HCT116 (cell line): Measurements from ENCODE around the gene SLC2A5. TPM values are rescaled to one million over a fixed set of nuclear protein-coding genes. Genes with fewer than 3 reads are reported as not detected.

Source experiments
- ATAC-seq: fragments of 200-7000 bp; cut with Tn5 transposase; 2 replicates; pipeline ENCODE4 v1.9.1; 2020; ENCODE audit warnings: mild to moderate bottlenecking, moderate library complexity
- BruUV-seq: library from RNA; stranded (reverse); fragments of 400-500 nt; replicated peaks from 2 replicates; lab custom pipeline; 2021; lab: Mats Ljungman, UMichigan
- CTCF ChIA-PET: fragments of 300-600 bp; sonication (Branson Sonifier 250); formaldehyde crosslinking; loops from one replicate; lab custom pipeline; 2021; ENCODE audit warnings: antibody characterized with exemption; lab: Charles Lee
- POLR2A ChIA-PET: fragments of 300-600, 350-600 bp; sonication (Branson Sonifier 250); formaldehyde crosslinking; loops from one replicate; lab custom pipeline; 2021; ENCODE audit warnings: antibody characterized with exemption; lab: Charles Lee
- RAD21 ChIA-PET, 2 experiments: fragments of 300-600 bp; sonication (Branson Sonifier 250); formaldehyde crosslinking; loops; one replicate each; lab custom pipeline; 2023; ENCODE audit warnings: low total read pairs in 2 of 2; ENCODE audit not compliant: uncharacterized antibody in 2 of 2, unreplicated experiment in 2 of 2, low non-redundant PET in 1 of 2; lab: Charles Lee
- DNase-seq: peaks from one replicate; pipeline ENCODE4 v3.0.0-alpha.2; 2010; ENCODE audit warnings: low read depth, low spot score
- H2AFZ ChIP-seq: fragments of 200-600 bp; shearing (Covaris generic), sonication (generic); 2 replicates; pipeline ENCODE4 v1.6.1; 2017; ENCODE audit warnings: low read depth, mixed run types, mixed read lengths, antibody characterized with exemption, low read length; ENCODE audit not compliant: poor library complexity, severe bottlenecking
- H3K27ac ChIP-seq: 2 replicates; pipeline ENCODE4 v1.5.1; 2012; ENCODE audit warnings: low read depth, low read length
- H3K27me3 ChIP-seq: fragments of 200-600 bp; sonication (generic); 2 replicates; pipeline ENCODE4 v1.6.1; 2016; ENCODE audit warnings: mixed run types, low read length, mixed read lengths; ENCODE audit not compliant: insufficient read depth
- H3K36me3 ChIP-seq, 2 experiments: fragments of 200-500 bp in 1 of 2; fragments of 200-600 bp in 1 of 2; sonication (Bioruptor generic) in 1 of 2; sonication (generic) in 1 of 2; 2 replicates each; pipeline versions ENCODE4 v1.5.1 to v1.6.1; 2014 to 2016; ENCODE audit warnings: low read length in 2 of 2, inconsistent platforms in 1 of 2, mixed read lengths in 1 of 2, mixed run types in 1 of 2; ENCODE audit not compliant: insufficient read depth in 2 of 2, control insufficient read depth in 1 of 2
- H3K4me1 ChIP-seq, 2 experiments: fragments of 200-600 bp in 1 of 2; sonication (generic) in 1 of 2; 2 replicates each; pipeline versions ENCODE4 v1.5.1 to v1.6.1; 2012 to 2017; ENCODE audit warnings: low read length in 2 of 2, inconsistent platforms in 1 of 2, mild to moderate bottlenecking in 1 of 2, mixed read lengths in 1 of 2, mixed run types in 1 of 2, moderate library complexity in 1 of 2; ENCODE audit not compliant: insufficient read depth in 2 of 2, control insufficient read depth in 1 of 2
- H3K4me2 ChIP-seq: fragments of 200-600 bp; sonication (generic); 2 replicates; pipeline ENCODE4 v1.6.1; 2017; ENCODE audit warnings: mixed run types, low read length, mixed read lengths
- H3K4me3 ChIP-seq, 2 experiments: fragments of 200-600 bp in 1 of 2; sonication (generic) in 1 of 2; replicated peaks in 1 of 2; 2 replicates each; pipeline ENCODE4 v1.5.1; 2011 to 2016; ENCODE audit warnings: low read length in 2 of 2, control low read depth in 1 of 2, low read depth in 1 of 2, mild to moderate bottlenecking in 1 of 2, mixed read lengths in 1 of 2, mixed run types in 1 of 2
- H3K79me2 ChIP-seq: fragments of 200-600 bp; sonication (generic); 2 replicates; pipeline ENCODE4 v1.6.1; 2017; ENCODE audit warnings: mild to moderate bottlenecking, mixed run types, low read length, moderate library complexity, mixed read lengths; ENCODE audit not compliant: insufficient read depth
- H3K9ac ChIP-seq: fragments of 200-600 bp; sonication (generic); 2 replicates; pipeline ENCODE4 v1.6.1; 2016; ENCODE audit warnings: low read length, mixed read lengths
- H3K9me2 ChIP-seq: fragments of 200-600 bp; sonication (generic), shearing (Covaris generic); 2 replicates; pipeline ENCODE4 v1.6.1; 2017; ENCODE audit warnings: mixed run types, mild to moderate bottlenecking, moderate library complexity; ENCODE audit not compliant: insufficient read depth
- H3K9me3 ChIP-seq, 2 experiments: fragments of 200-500 bp in 1 of 2; fragments of 200-600 bp in 1 of 2; sonication (Bioruptor generic) in 1 of 2; sonication (generic) in 1 of 2; 2 replicates each; pipeline ENCODE4 v1.6.1; 2014 to 2017; ENCODE audit warnings: low read length in 2 of 2, mixed read lengths in 2 of 2, inconsistent platforms in 1 of 2, low read depth in 1 of 2, mild to moderate bottlenecking in 1 of 2, mixed run types in 1 of 2, moderate library complexity in 1 of 2; ENCODE audit not compliant: control insufficient read depth in 1 of 2, insufficient read depth in 1 of 2
- H4K20me1 ChIP-seq: fragments of 200-600 bp; sonication (generic), shearing (Covaris generic); 2 replicates; pipeline ENCODE4 v1.6.1; 2017; ENCODE audit warnings: mixed run types, mild to moderate bottlenecking, moderate library complexity; ENCODE audit not compliant: insufficient read depth
- ATF3 ChIP-seq: IDR thresholded peaks from 2 replicates; pipeline ENCODE4 v1.6.1; 2012
- CTCF ChIP-seq, 3 experiments: fragments of 200-600 bp in 1 of 3; sonication (generic) in 1 of 3; IDR thresholded peaks in 2 of 3; conservative IDR thresholded peaks in 1 of 3; 2 replicates each; pipeline ENCODE4 v1.5.1; 2012 to 2017; ENCODE audit warnings: low read depth in 2 of 3, low read length in 2 of 3, antibody characterized with exemption in 1 of 3, borderline replicate concordance in 1 of 3, control low read depth in 1 of 3, mild to moderate bottlenecking in 1 of 3, mixed read lengths in 1 of 3, mixed run types in 1 of 3, moderate library complexity in 1 of 3; ENCODE audit not compliant: insufficient read depth in 1 of 3
- EZH2 ChIP-seq: fragments of 200-600 bp; sonication (generic); IDR thresholded peaks from 2 replicates; pipeline ENCODE4 v1.6.1; 2017; ENCODE audit warnings: antibody characterized with exemption, mixed run types
- FOSL1 ChIP-seq: IDR thresholded peaks from 2 replicates; pipeline ENCODE4 v1.6.1; 2012; ENCODE audit warnings: low read depth
- JUND ChIP-seq: IDR thresholded peaks from 2 replicates; pipeline ENCODE4 v1.6.1; 2012
- POLR2A ChIP-seq: IDR thresholded peaks from 2 replicates; pipeline ENCODE4 v1.7.0; 2011; ENCODE audit warnings: borderline replicate concordance; ENCODE audit not compliant: insufficient read depth, insufficient read length; ENCODE audit errors: extremely low read depth
- REST ChIP-seq: IDR thresholded peaks from 2 replicates; pipeline ENCODE4 v1.6.1; 2012; ENCODE audit warnings: low read depth
- SIN3A ChIP-seq: IDR thresholded peaks from 2 replicates; pipeline ENCODE4 v1.6.1; 2012; ENCODE audit warnings: low read depth
- SP1 ChIP-seq: IDR thresholded peaks from 2 replicates; pipeline ENCODE4 v1.6.1; 2012; ENCODE audit warnings: low read depth
- TCF7L2 ChIP-seq: IDR thresholded peaks from 2 replicates; pipeline ENCODE4 v1.7.0; 2011; ENCODE audit warnings: borderline replicate concordance, inconsistent platforms; ENCODE audit not compliant: insufficient read depth, insufficient read length; ENCODE audit errors: extremely low read depth
- ZFX ChIP-seq: fragments of 450-650 bp; IDR thresholded peaks from 2 replicates; pipeline ENCODE4 v1.6.1; 2017
- intact Hi-C: fragments of 100-400 bp; cut with micrococcal nuclease; formaldehyde crosslinking; loops from 2 replicates; pipeline ENCODE4 v1.10.0; 2022
- total RNA-seq: library from RNA; stranded (reverse); gene quantifications from one replicate; pipeline ENCODE4 v1.2.1, GENCODE V29; 2021; ENCODE audit not compliant: unreplicated experiment

SLC2A5 gene
- total RNA-seq, 1 experiment from 2014 or later: not detected

- H3K36me3 ChIP-seq: no peaks in the 10 kb centered on the region
- H3K4me3 ChIP-seq: no peak overlapping the region
- peak overlapping the region; percentile 4; the same call in 1 of the 2 replicates for H3K27ac ChIP-seq
- no peaks in the 10 kb centered on the region for H3K9me2 ChIP-seq
- ATAC-seq: peak; percentile 75
- H3K4me1 ChIP-seq: peaks cover 22 to 35% of the 10 kb centered on the region in 2 experiments
- ChIA-PET POLR2A (no interaction called here), RAD21 (interaction anchor here in 1 of 2 experiments (0.7 kb wide), 1 partner anchor 48 kb away, joined by 3 read pairs; no protein-coding TSS in a partner anchor), CTCF (interaction anchor here (0.7 to 1.3 kb wide), 3 partner anchors 15 to 76 kb away, joined by 3 to 6 read pairs (median 4); no protein-coding TSS in a partner anchor)
- H3K9ac ChIP-seq: no peak overlapping the region
- peak; percentile 10 for DNase-seq
- peak; percentile 28; the same call in 1 of the 2 replicates for TF ChIP-seq JUND
- TF ChIP-seq ZFX: 0 out of 2 replicates have a peak, but pooled peaks have one; percentile 8
- TF ChIP-seq TCF7L2: peak; percentile 25
- TF ChIP-seq FOSL1: peak; percentile 41; the same call in 1 of the 2 replicates
- TF ChIP-seq SP1: no peak
- no peak for TF ChIP-seq SIN3A
- intact Hi-C loops: no loop called here
- no TSS peak for BruUV-seq
- peak overlapping the region; percentile 75 for H2AFZ ChIP-seq
- no peaks in the 10 kb centered on the region for H3K27me3 ChIP-seq
- H3K79me2 ChIP-seq: no peaks in the 10 kb centered on the region
- H4K20me1 ChIP-seq: no peaks in the 10 kb centered on the region
- no peaks in the 10 kb centered on the region for H3K9me3 ChIP-seq
- peak overlapping the region; percentile 44 for H3K4me2 ChIP-seq
These were observed 11.4 kb upstream of the SLC2A5 start for GRCh38 chr1:9080705-9081291.

- no peaks in the 10 kb centered on the region for H3K9me2 ChIP-seq
- peaks cover 22 to 35% of the 10 kb centered on the region in 2 experiments for H3K4me1 ChIP-seq
- ChIA-PET RAD21 (no interaction called here), POLR2A (no interaction called here), CTCF (interaction anchor here (1.1 to 1.3 kb wide), 2 partner anchors 31 to 76 kb away, joined by 3 to 6 read pairs; no protein-coding TSS in a partner anchor)
- H3K4me3 ChIP-seq: no peak overlapping the region
- H3K79me2 ChIP-seq: no peaks in the 10 kb centered on the region
- peak overlapping the region; percentile 44 for H3K4me2 ChIP-seq
- H4K20me1 ChIP-seq: no peaks in the 10 kb centered on the region
- ATAC-seq: peak; percentile 24
- peak overlapping the region; percentile 75 for H2AFZ ChIP-seq
- intact Hi-C loops: no loop called here
- DNase-seq: no peak
- H3K36me3 ChIP-seq: no peaks in the 10 kb centered on the region
- BruUV-seq: no TSS peak
- H3K27ac ChIP-seq: no peak overlapping the region; the same call in 1 of the 2 replicates
- H3K27me3 ChIP-seq: no peaks in the 10 kb centered on the region
- no peak overlapping the region for H3K9ac ChIP-seq
- H3K9me3 ChIP-seq: no peaks in the 10 kb centered on the region
- TF ChIP-seq FOSL1: no peak
- TF ChIP-seq REST: no peak
- TF ChIP-seq EZH2: no peak
- TF ChIP-seq SP1: no peak
- TF ChIP-seq JUND: no peak
- no peak for TF ChIP-seq TCF7L2
- no peak for TF ChIP-seq SIN3A
- TF ChIP-seq ATF3: no peak
- TF ChIP-seq POLR2A: no peak
- no peak for TF ChIP-seq CTCF (IDR thresholded peaks at IDR 0.05 in 2 of 3, conservative IDR thresholded peaks at IDR 0.05 in 1 of 3; ENCODE audit: borderline replicate concordance in 1 of 3, insufficient read depth in 1 of 3, low read depth in 2 of 3, low read length in 2 of 3)
These were observed 10.7 kb upstream of the SLC2A5 start for GRCh38 chr1:9079988-9080704.
